A673 (cell line): Measurements from ENCODE around the gene GAS7.
"Not testable (repeated sequence)": the region's sequence is repeated elsewhere in the genome, so short reads cannot be mapped to it uniquely, and the experiment has no call there.

ENCODE experiments used
- CTCF ChIP-seq: fragments of 300-800, 200-600 bp; sonication (generic); conservative IDR thresholded peaks from 2 replicates; pipeline ENCODE4 v1.5.1; 2017; ENCODE audit warnings: low read depth, mild to moderate bottlenecking, antibody characterized with exemption, low read length, moderate library complexity, mixed read lengths
- EZH2 ChIP-seq: fragments of 200-600 bp; sonication (generic); IDR thresholded peaks from 2 replicates; pipeline ENCODE4 v1.6.1; 2017; ENCODE audit warnings: borderline replicate concordance, low read depth, mild to moderate bottlenecking, mixed read lengths, antibody characterized with exemption, low read length; ENCODE audit not compliant: poor library complexity, severe bottlenecking

- TF ChIP-seq CTCF, EZH2: not testable (repeated sequence)
Measured at GRCh38 chr17:10002567-10003360, 195.6 kb downstream of the GAS7 start.
